ENCODE results near the gene MARVELD3. TPM values are rescaled to one million over a fixed set of nuclear protein-coding genes. Genes with fewer than 3 reads are reported as not detected.
A peak's percentile ranks its signal among the peaks of the same experiment; 100 is the strongest.

MARVELD3 gene
- total and polyA plus RNA-seq, 9 of the 15 experiments (the other 6 are each of a cell fraction or from before 2014, with no cell fraction given), result 0.03 to 0.07 (median 0.07) TPM; not detected in 6

DNA sequence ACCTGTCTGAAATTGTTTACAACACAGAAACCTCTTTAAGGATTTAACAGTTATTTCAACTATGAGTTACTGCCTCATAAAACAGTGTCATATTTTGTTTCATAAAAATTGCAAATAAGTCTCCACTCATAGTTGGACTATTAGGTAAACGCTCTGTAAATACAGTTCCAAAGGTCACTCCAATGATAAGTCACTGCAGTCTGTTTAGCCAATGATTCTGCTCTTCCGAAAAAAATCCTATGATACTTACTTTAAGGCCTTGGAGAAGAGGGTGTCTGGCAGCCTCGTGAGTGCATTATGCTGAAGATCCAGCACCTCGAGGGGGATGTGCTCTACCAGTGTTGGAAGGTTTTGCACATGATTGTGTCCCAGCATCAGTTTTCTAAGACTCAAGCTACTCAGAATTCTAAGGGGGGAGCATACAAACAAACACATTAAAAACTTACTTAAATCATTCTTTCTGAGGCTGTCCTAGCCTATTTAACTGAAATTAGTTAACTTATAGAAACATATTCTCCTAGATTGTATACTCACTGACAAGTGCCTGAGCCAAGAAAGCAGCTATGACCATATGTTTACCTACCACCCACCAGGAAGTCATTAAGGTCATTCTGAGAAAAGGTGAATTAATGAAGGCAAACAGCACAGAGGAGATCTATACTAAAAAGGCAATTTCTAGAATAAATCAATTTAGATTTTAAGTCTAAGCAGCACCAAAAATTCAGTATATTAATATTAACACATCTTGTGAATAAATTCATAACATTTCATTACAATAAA, 41.1 kb downstream of the MARVELD3 start:
- Histone ChIP-seq H3K9me1 (ENCODE audit: control insufficient read depth, insufficient read depth, low read length) (no peaks in the 10 kb centered on the region), H2AFZ (ENCODE audit: low read depth, low read length) (no peak overlapping the region), H3K4me3 (no peak overlapping the region), H3K36me3 (ENCODE audit: control insufficient read depth, insufficient read depth, low read length) (peaks cover 36% of the 10 kb centered on the region), H3K9ac (ENCODE audit: insufficient read depth in 1 of 2, low read depth in 2 of 2, low read length in 2 of 2) (no peak overlapping the region), H3K4me2 (ENCODE audit: insufficient read depth, low read length) (no peak overlapping the region), H3K27ac (ENCODE audit: extremely low read depth, low read depth, low read length) (no peak overlapping the region), H3K4me1 (replicated peaks in 1 of 2; ENCODE audit: control insufficient read depth in 2 of 2, insufficient read depth in 2 of 2, low read length in 2 of 2) (no peaks in the 10 kb centered on the region), H3K79me2 (ENCODE audit: control insufficient read depth, insufficient read depth, low read length) (no peaks in the 10 kb centered on the region), H4K20me1 (replicated peaks; ENCODE audit: control insufficient read depth, insufficient read depth, low read length) (no peaks in the 10 kb centered on the region), H3K9me3 (replicated peaks; ENCODE audit: control insufficient read depth, insufficient read depth, low read depth, low read length) (no peaks in the 10 kb centered on the region), H3K27me3 (ENCODE audit: control insufficient read depth in 2 of 2, insufficient read depth in 2 of 2, low read length in 2 of 2) (no peaks in the 10 kb centered on the region)
- 45% methylated on average over 4 of the region's 4 CpGs for WGBS (ENCODE audit: insufficient coverage, low coverage, missing lambda C conversion rate)
- FAIRE-seq (peak; percentile 44), DNase-seq (ENCODE audit: extremely low read depth in 1 of 4, low spot score in 3 of 4) (no peak), ATAC-seq (no peak)
- intact Hi-C loops (cut with micrococcal nuclease) (no loop called here), in situ Hi-C loops (cut with MboI) (no loop called here)
- ChIA-PET POLR2A (no interaction called here), CTCF (ENCODE audit: low intra/inter-chr PET ratio) (no interaction called here)
- TF ChIP-seq IRF2 (CRISPR knock-in tag; IDR thresholded peaks at IDR 0.05), result no peak
- TF ChIP-seq, protein P1, sequence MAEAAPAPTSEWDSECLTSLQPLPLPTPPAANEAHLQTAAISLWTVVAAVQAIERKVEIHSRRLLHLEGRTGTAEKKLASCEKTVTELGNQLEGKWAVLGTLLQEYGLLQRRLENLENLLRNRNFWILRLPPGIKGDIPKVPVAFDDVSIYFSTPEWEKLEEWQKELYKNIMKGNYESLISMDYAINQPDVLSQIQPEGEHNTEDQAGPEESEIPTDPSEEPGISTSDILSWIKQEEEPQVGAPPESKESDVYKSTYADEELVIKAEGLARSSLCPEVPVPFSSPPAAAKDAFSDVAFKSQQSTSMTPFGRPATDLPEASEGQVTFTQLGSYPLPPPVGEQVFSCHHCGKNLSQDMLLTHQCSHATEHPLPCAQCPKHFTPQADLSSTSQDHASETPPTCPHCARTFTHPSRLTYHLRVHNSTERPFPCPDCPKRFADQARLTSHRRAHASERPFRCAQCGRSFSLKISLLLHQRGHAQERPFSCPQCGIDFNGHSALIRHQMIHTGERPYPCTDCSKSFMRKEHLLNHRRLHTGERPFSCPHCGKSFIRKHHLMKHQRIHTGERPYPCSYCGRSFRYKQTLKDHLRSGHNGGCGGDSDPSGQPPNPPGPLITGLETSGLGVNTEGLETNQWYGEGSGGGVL (CRISPR knock-in tag; IDR thresholded peaks at IDR 0.05), result no peak
- no peak for TF ChIP-seq TAL1 (IDR thresholded peaks at IDR 0.05)
- no peak for TF ChIP-seq NRF1 (conservative IDR thresholded peaks at IDR 0.05 in 1 of 2, IDR thresholded peaks at IDR 0.05 in 1 of 2)
- no peak for TF ChIP-seq SP1 (CRISPR knock-in tag; IDR thresholded peaks at IDR 0.05)
- TF ChIP-seq CXXC5 (CRISPR knock-in tag; IDR thresholded peaks at IDR 0.05), result no peak
- TF ChIP-seq ZFP36 (IDR thresholded peaks at IDR 0.05; ENCODE audit: low read depth, low read length, partially characterized antibody), result no peak
- no peak for TF ChIP-seq MTA1 (IDR thresholded peaks at IDR 0.05; ENCODE audit: borderline replicate concordance)
- TF ChIP-seq TAF7 (tag; IDR thresholded peaks at IDR 0.05), result no peak
- no peak for TF ChIP-seq ATF1 (CRISPR knock-in tag; IDR thresholded peaks at IDR 0.05)
- no peak for TF ChIP-seq ATF1 (tag; IDR thresholded peaks at IDR 0.05)
- no peak for TF ChIP-seq MAFG (tag; conservative IDR thresholded peaks at IDR 0.05)
- TF ChIP-seq NFATC3 (IDR thresholded peaks at IDR 0.05), result no peak
- TF ChIP-seq ZNF696 (CRISPR knock-in tag; conservative IDR thresholded peaks at IDR 0.05), result no peak
- no peak for TF ChIP-seq SETDB1 (IDR thresholded peaks at IDR 0.05; ENCODE audit: low read length)
- TF ChIP-seq, protein P2, sequence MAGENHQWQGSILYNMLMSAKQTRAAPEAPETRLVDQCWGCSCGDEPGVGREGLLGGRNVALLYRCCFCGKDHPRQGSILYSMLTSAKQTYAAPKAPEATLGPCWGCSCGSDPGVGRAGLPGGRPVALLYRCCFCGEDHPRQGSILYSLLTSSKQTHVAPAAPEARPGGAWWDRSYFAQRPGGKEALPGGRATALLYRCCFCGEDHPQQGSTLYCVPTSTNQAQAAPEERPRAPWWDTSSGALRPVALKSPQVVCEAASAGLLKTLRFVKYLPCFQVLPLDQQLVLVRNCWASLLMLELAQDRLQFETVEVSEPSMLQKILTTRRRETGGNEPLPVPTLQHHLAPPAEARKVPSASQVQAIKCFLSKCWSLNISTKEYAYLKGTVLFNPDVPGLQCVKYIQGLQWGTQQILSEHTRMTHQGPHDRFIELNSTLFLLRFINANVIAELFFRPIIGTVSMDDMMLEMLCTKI (IDR thresholded peaks at IDR 0.05; ENCODE audit: partially characterized antibody), result no peak
- TF ChIP-seq XRCC5 (IDR thresholded peaks at IDR 0.05; ENCODE audit: low read depth, low read length), result no peak
- BruUV-seq (replicated peaks), result no TSS peak
